SIG-M5 treated with dmso at 0.1 percent for 504 hours (cell line): ENCODE measurements around the gene CALU.

ENCODE experiments used
- DNase-seq: peaks from one replicate; lab custom pipeline; 2025; ENCODE audit not compliant: unreplicated experiment; lab: John Stamatoyannopoulos, UW

CALU gene

DNA sequence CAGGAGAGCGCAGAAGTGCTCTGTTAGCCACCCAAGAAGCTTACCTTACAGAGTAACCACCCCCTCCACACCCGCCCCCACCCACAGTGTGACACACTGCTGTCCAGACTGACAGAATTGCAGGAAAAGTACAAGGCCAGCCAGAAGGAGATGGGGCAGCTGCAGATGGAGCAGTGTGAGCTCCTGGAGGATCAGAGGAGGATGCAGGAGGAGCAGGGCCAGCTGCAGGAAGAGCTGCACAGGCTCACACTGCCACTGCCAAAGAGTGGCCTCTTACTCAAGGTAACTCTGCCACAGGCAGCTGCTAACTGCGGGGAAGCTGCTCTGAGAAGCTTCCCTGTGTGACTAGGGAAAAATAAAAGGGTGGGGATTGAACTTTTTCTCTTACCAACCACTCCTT, 70.2 kb downstream of the CALU start:
- DNase-seq, result no peak

DNA sequence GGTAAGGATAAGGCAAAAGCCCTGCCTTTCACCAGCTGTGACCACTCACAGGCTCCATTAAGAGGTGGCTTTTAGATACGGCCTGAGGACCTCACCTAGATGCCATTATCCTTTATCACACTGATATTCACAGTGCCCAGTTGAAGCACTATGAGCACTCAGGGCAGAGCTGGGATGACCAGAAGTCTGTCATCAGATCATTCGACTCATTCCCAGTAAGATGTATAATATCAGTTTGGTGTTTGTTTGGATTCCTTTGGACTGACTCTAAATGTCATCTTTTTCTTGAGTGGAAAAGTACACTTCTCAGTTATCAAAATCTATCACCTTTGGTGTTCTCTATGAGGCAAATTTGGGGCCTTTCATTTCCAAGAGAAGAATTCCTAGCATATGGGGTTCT, 71.3 kb downstream of the CALU start:
- DNase-seq, result no peak

DNA sequence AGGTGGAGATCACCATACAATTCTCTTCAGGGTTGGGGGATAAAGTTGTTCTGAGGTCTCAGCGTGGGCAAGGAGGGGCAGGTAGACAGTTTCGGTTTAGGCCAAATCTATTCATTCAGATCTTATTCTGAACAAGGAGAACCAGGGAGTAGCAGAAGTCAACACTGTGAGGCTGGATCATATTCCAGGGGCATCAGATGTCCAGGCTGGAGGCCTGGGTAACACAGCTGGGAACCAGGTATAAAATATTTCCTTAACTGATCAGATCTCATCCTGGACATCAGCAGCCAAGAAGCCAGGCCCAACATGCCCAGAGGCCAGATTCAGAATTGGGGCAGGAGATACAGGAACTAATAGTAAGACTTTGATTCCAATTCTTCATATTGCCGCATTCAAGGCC, 71.8 kb downstream of the CALU start:
- no peak for DNase-seq

DNA sequence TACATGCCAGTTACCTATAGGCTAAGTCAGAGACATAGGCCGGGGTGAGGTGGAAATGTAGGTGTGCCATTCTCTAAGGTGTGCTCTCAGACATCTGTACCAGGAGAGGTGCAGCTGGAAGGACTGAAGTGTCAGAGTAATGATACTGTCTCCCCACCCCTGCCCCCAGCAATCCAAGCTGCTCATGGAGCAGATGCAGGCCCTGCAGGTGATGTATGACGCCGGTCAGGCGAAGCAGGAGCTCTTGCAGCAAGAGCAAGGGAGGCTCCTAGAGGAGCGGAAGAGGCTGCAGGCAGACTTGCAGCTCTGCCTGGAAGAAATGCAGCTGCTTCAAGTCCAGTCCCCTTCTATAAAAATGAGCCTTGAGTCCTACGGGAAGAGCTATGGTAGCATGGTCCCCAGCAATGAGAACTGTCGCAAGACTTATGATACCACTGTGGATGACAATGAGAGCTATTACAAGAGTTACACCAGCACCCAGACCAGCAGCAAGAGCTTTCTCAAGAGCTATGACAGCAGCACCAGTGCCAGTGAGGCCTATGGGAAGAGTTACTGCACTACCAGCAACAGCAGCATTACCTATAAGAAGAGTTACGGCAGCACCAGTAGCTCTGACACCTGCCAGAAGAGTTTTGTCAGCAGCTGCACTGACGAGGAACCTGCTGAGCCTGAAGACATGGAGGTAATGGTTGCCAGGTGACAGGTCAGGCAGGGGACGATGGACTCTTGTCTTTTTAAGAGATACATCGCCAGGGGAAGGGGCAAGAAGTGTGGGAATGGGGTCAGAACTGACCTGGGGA, 72.7 kb downstream of the CALU start:
- peak; percentile 57 for DNase-seq

DNA sequence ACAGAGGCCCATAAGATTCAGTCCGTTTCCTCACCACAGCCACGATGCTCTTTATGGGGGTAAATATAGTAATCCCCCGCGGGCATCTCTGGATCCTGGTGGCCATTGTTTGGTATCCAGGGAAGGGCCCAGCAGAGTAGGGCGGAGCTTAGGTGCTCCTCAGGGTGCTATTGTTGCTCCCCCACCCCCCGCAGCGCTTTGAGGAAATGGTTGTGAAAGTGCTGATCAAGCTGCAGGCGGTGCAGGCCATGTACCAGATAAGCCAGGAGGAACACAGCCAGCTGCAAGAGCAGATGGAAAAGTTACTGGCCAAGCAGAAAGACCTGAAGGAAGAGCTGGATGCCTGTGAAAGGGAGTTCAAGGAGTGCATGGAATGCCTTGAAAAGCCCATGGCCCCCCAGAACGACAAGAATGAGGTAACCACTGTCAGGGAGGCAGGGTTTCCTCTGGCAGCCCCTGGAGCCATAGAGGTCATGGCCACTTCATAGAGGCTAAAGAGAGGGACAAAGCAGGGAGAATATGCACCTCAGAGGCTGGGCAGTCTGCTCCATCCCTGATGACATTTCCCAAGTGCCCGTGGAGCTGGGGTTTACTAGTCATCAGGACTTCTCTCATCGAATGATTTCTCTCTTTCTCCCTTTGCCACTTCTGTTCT, 73.5 kb downstream of the CALU start:
- peak; percentile 83 for DNase-seq

DNA sequence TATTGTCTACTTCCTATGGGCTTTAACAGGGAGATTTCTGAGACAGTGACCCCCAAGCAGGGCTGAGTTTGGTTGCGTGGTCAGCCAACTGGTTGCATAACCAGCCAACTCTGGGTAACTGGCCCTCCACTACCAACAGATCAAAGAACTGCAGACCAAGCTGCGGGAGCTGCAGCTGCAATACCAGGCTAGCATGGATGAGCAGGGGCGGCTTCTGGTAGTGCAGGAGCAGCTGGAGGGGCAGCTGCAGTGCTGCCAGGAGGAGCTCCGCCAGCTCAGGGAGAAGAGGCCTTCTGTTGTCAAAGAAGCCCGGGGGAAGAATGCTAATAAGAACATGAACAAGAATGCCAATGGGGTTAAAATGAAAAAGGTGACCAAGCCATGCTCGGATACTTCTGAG, 75.3 kb downstream of the CALU start:
- DNase-seq, result no peak

DNA sequence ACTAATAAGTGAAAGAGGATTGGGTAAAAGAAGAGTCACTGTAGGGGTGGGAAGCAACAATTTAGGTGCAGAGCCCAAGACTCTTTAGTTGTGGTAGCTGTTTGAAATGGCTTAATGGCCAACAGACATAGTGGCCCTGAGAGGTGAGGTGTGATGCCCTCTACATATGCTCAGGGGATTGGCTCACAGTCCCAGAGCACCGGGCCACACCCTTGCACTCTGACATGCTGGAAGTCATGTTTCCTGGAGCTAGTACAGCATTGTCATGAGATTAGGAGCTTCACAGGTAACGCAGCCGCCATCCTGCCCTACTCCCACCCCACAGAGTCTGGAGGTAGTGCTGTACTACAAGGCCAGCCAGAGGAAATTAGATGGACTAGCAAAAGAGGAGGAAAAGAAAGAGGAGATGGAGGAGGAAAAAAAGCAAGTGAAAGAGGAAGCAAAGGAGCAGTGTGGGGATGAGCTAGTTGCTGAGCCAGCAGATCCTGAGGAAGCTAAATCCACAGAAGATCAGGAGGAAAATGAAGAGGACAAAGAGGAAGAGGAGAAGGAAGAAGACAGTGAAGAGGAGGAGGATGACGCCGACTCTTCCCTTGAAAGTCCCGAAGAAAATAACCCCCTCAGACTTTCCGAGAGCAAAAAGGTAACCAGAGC, 76.3 kb downstream of the CALU start:
- peak; percentile 16 for DNase-seq

DNA sequence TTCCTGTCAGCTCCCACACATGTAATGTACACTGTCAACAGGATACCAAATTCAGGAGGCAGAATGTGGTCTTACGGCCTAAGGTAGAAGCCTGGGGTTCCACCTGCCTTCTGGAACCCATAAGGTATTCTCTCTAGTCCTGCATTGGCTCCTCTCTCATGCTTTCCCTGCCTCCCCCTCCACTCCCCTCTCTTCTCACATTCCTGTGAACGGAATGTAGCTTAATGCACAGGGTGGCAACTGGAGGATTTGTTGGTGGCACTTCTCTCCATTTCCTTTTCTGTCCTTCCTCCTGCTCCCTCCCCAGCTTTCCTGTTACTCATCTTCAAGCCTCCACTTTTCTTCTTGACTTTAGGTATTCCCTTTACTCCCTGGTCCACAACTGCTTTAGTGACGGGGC, 79.5 kb downstream of the CALU start:
- DNase-seq, result no peak
